GM10266 (cell line): ENCODE data around the gene SPOCD1.

ENCODE experiments used
- DNase-seq: peaks from one replicate; pipeline ENCODE4 v3.0.0; 2012; ENCODE audit errors: extremely low spot score
- CTCF ChIP-seq: IDR thresholded peaks from 2 replicates; pipeline ENCODE4 v1.5.1; 2012; ENCODE audit warnings: mild to moderate bottlenecking, low read depth; ENCODE audit not compliant: control insufficient read depth, insufficient read depth; ENCODE audit errors: missing control alignments

The SPOCD1 gene

GRCh38 chr1:31799895-31800673 is 15.7 kb downstream of the SPOCD1 start:
- DNase-seq: no peak
- TF ChIP-seq CTCF: no peak

GRCh38 chr1:31799196-31799894 is 16.5 kb downstream of the SPOCD1 start:
- DNase-seq: no peak
- TF ChIP-seq CTCF: no peak

- no peak for TF ChIP-seq CTCF
- DNase-seq: no peak
Observed at GRCh38 chr1:31798433-31799195, 17.2 kb downstream of the SPOCD1 start.

- no peak for TF ChIP-seq CTCF
Observed at GRCh38 chr1:31798086-31798432, 17.8 kb downstream of the SPOCD1 start.

GRCh38 chr1:31797216-31797615 is 18.6 kb downstream of the SPOCD1 start:
- DNase-seq: no peak
- no peak for TF ChIP-seq CTCF

More at GRCh38 chr1:31798086-31798432, 17.8 kb downstream of the SPOCD1 start:
- no peak for DNase-seq

GRCh38 chr1:31796707-31797106 is 19.1 kb downstream of the SPOCD1 start:
- DNase-seq: no peak
- TF ChIP-seq CTCF: no peak
